ENCODE measurements around the gene ABI3BP. TPM values are rescaled to one million over a fixed set of nuclear protein-coding genes. Genes with fewer than 3 reads are reported as not detected.
"Not testable (repeated sequence)": the region's sequence is repeated elsewhere in the genome, so short reads cannot be mapped to it uniquely, and the experiment has no call there.

Gene ABI3BP
- total RNA-seq, 1 experiment from 2014 or later, result 0.74 TPM

DNA sequence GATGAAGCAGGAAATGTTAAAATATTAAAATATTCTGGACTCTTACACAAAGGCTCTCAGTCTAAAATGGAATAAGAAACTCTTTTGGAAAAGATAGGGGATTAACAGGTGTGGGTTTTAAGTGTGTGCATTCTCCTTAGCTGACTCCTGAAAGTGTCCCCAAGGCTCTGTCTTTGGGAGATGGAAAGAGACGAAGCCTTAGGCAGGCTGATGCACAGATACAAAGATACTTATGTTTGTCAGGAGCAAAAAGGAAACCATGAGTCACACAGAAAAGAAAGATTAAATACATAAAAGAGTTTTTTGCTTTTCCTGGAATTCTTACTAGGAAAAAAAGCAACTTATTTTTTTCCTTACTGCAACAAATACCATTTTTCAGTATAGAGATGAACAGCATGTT, 23.8 kb upstream of the ABI3BP start:
- Mint-ChIP-seq H3K4me1 (no peaks in the 10 kb centered on the region), H3K9me3 (peaks cover 20% of the 10 kb centered on the region), H3K4me3 (no peak overlapping the region), H3K27me3 (ENCODE audit: low read depth) (peaks cover 5% of the 10 kb centered on the region; the same call in 1 of the 2 replicates), H3K36me3 (peaks cover 10% of the 10 kb centered on the region), H3K27ac (no peak overlapping the region)
- ATAC-seq, result no peak
- ChIA-PET POLR2A (no interaction called here), CTCF (no interaction called here)
- DNase-seq (ENCODE audit: low spot score), result no peak
- TF ChIP-seq ZBTB21 (CRISPR knock-in tag; IDR thresholded peaks at IDR 0.05; ENCODE audit: borderline replicate concordance) (no peak), ZNF263 (CRISPR knock-in tag; IDR thresholded peaks at IDR 0.05; ENCODE audit: low read depth) (no peak), CREM (CRISPR knock-in tag; IDR thresholded peaks at IDR 0.05) (no peak), ETV6 (CRISPR knock-in tag; IDR thresholded peaks at IDR 0.05) (no peak), FOXP4 (CRISPR knock-in tag; IDR thresholded peaks at IDR 0.05) (no peak), ESRRA (CRISPR knock-in tag; IDR thresholded peaks at IDR 0.05; ENCODE audit: borderline replicate concordance) (no peak)
- TF ChIP-seq, protein P1, sequence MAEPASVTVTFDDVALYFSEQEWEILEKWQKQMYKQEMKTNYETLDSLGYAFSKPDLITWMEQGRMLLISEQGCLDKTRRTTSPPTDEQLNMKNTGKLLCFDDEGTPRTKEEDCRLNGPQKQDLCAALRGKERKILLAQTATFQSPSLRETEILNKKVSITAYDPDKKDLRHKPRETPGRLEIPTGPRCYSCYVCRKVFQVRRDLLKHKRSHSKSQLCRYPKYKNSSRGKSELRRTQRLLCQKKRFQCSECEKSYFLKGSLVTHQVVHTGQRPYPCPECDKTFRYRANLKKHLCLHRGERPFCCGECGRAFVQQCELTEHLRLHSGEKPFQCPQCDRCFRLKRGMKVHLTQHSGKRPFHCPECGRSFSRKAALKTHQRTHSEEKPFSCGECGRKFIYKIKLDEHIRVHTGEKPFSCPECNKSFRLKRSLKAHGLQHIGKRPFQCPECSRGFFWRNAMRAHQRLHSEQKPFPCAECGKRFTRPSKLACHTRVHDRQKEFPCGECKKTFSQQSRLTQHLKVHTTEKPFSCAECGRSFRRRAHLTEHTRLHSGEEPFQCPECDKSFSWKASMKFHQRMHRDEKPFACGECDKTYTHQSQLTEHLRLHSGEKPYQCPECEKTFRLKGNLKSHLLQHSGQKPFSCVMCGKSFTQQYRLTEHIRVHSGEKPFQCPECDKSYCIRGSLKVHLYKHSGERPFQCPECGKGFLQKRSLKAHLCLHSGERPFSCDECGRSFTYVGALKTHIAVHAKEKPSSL (CRISPR knock-in tag; conservative IDR thresholded peaks at IDR 0.05), result no peak
- TF ChIP-seq, protein P2, sequence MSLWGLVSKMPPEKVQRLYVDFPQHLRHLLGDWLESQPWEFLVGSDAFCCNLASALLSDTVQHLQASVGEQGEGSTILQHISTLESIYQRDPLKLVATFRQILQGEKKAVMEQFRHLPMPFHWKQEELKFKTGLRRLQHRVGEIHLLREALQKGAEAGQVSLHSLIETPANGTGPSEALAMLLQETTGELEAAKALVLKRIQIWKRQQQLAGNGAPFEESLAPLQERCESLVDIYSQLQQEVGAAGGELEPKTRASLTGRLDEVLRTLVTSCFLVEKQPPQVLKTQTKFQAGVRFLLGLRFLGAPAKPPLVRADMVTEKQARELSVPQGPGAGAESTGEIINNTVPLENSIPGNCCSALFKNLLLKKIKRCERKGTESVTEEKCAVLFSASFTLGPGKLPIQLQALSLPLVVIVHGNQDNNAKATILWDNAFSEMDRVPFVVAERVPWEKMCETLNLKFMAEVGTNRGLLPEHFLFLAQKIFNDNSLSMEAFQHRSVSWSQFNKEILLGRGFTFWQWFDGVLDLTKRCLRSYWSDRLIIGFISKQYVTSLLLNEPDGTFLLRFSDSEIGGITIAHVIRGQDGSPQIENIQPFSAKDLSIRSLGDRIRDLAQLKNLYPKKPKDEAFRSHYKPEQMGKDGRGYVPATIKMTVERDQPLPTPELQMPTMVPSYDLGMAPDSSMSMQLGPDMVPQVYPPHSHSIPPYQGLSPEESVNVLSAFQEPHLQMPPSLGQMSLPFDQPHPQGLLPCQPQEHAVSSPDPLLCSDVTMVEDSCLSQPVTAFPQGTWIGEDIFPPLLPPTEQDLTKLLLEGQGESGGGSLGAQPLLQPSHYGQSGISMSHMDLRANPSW (CRISPR knock-in tag; conservative IDR thresholded peaks at IDR 0.05; ENCODE audit: low read depth), result no peak

- H3K4me3 Mint-ChIP-seq; CTCF ChIA-PET; H3K4me1 Mint-ChIP-seq; ATAC-seq; DNase-seq (ENCODE audit: low spot score); POLR2A ChIA-PET; H3K27ac Mint-ChIP-seq; H3K27me3 Mint-ChIP-seq (ENCODE audit: low read depth): not testable (repeated sequence)
- Mint-ChIP-seq H3K36me3 (peaks cover 48% of the 10 kb centered on the region), H3K9me3 (peaks cover 65% of the 10 kb centered on the region)
Measured at GRCh38 chr3:101012312-101012711, 19.1 kb upstream of the ABI3BP start.

DNA sequence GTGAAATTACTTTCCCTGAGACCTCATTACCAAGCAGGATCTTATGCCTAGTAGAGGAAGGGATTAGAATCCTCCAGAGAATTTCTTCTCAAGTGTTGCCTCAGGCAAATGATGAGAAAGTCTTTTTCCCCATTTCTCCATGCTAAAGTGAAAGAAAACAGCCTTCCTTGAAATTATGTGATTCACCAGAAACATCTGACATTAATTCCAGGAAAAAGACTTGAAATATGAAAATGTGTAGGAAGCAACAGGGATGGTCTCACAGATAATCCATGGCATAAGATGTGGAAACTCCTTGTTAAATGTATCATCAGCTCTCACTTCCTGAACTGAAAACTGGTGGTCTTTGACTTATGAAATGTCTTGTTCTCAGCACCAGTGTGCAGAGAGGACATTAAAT, 17.9 kb upstream of the ABI3BP start:
- no peak for TF ChIP-seq NFE2L1 (CRISPR knock-in tag; IDR thresholded peaks at IDR 0.05)
- no peak for TF ChIP-seq SP1 (CRISPR knock-in tag; conservative IDR thresholded peaks at IDR 0.05)
- TF ChIP-seq, protein P3, sequence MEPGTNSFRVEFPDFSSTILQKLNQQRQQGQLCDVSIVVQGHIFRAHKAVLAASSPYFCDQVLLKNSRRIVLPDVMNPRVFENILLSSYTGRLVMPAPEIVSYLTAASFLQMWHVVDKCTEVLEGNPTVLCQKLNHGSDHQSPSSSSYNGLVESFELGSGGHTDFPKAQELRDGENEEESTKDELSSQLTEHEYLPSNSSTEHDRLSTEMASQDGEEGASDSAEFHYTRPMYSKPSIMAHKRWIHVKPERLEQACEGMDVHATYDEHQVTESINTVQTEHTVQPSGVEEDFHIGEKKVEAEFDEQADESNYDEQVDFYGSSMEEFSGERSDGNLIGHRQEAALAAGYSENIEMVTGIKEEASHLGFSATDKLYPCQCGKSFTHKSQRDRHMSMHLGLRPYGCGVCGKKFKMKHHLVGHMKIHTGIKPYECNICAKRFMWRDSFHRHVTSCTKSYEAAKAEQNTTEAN (CRISPR knock-in tag; IDR thresholded peaks at IDR 0.05), result no peak
- TF ChIP-seq SMAD3 (CRISPR knock-in tag; IDR thresholded peaks at IDR 0.05; ENCODE audit: borderline replicate concordance), result no peak
- TF ChIP-seq NR3C1 (CRISPR knock-in tag; conservative IDR thresholded peaks at IDR 0.05; ENCODE audit: low read depth), result no peak
- no peaks in the 10 kb centered on the region for H3K4me1 Mint-ChIP-seq
- peaks cover 48% of the 10 kb centered on the region for H3K36me3 Mint-ChIP-seq
- H3K27me3 Mint-ChIP-seq (ENCODE audit: low read depth), result peaks cover 5% of the 10 kb centered on the region; the same call in 1 of the 2 replicates
- ChIA-PET CTCF (no interaction called here), POLR2A (no interaction called here)
- peaks cover 74% of the 10 kb centered on the region for H3K9me3 Mint-ChIP-seq
- DNase-seq (ENCODE audit: low spot score), result no peak
- H3K27ac Mint-ChIP-seq, result no peak overlapping the region
- H3K4me3 Mint-ChIP-seq, result no peak overlapping the region
- no peak for ATAC-seq
